GM10248 (cell line): ENCODE results near the gene MOCS2.

Experiments
- CTCF ChIA-PET: fragments of 300-600 bp; sonication (Branson Sonifier 250); formaldehyde crosslinking; extraction: SDS; loops from one replicate; lab custom pipeline; 2021; ENCODE audit warnings: antibody characterized with exemption; lab: Yijun Ruan, JAX
- POLR2A ChIA-PET: fragments of 350-650 bp; sonication (Branson Sonifier 250); formaldehyde crosslinking; extraction: SDS; loops from one replicate; lab custom pipeline; 2020; ENCODE audit warnings: antibody characterized with exemption; lab: Yijun Ruan, JAX
- DNase-seq: peaks from one replicate; pipeline ENCODE4 v3.0.0; 2012; ENCODE audit errors: extremely low spot score
- CTCF ChIP-seq: IDR thresholded peaks from 2 replicates; pipeline ENCODE4 v1.5.1; 2012; ENCODE audit warnings: mild to moderate bottlenecking, low read depth; ENCODE audit errors: extremely low read depth, missing control alignments, control extremely low read depth

The MOCS2 gene

GRCh38 chr5:53076014-53076583 is 33.5 kb downstream of the MOCS2 start:
- no peak for TF ChIP-seq CTCF
- CTCF ChIA-PET = no interaction called here
- POLR2A ChIA-PET = no interaction called here
- DNase-seq = no peak

GRCh38 chr5:53073348-53073747 is 36.2 kb downstream of the MOCS2 start:
- TF ChIP-seq CTCF = no peak
- ChIA-PET CTCF (interaction anchor here (1.2 kb wide), 1 partner anchor 63 kb away, joined by 3 read pairs; no protein-coding TSS in a partner anchor), POLR2A (no interaction called here)
- no peak for DNase-seq

- TF ChIP-seq CTCF = no peak
- ChIA-PET CTCF (interaction anchor here (0.8 kb wide), 1 partner anchor 10 kb away, joined by 3 read pairs; no protein-coding TSS in a partner anchor), POLR2A (no interaction called here)
- no peak for DNase-seq
Measured at GRCh38 chr5:53071738-53072137, 37.8 kb downstream of the MOCS2 start.

GRCh38 chr5:53071298-53071697 is 38.3 kb downstream of the MOCS2 start:
- ChIA-PET POLR2A (no interaction called here), CTCF (interaction anchor here (0.8 kb wide), 1 partner anchor 9 kb away, joined by 3 read pairs; no protein-coding TSS in a partner anchor)
- DNase-seq = no peak
- no peak for TF ChIP-seq CTCF

GRCh38 chr5:53069626-53070025 is 39.9 kb downstream of the MOCS2 start:
- no peak for TF ChIP-seq CTCF
- DNase-seq = no peak
- ChIA-PET POLR2A (no interaction called here), CTCF (interaction anchor here (1.2 kb wide), 1 partner anchor 120 kb away, joined by 3 read pairs; no protein-coding TSS in a partner anchor)

- no peak for TF ChIP-seq CTCF
- no peak for DNase-seq
- ChIA-PET CTCF (interaction anchor here (0.8 to 1.7 kb wide), 3 partner anchors 10 to 21 kb away, joined by 3 to 4 read pairs (median 3); no protein-coding TSS in a partner anchor), POLR2A (no interaction called here)
Measured at GRCh38 chr5:53068291-53068836, 41.2 kb downstream of the MOCS2 start.
